ENCODE data around the gene NBDY.

The NBDY gene

GRCh38 chrX:56785442-56785841, 56.4 kb downstream of the NBDY start:
- DNase-seq (ENCODE audit: low read depth), result no peak

GRCh38 chrX:56786889-56787733, 58.1 kb downstream of the NBDY start:
- DNase-seq (ENCODE audit: low read depth), result no peak

- DNase-seq (ENCODE audit: low read depth), result no peak
Observed at GRCh38 chrX:56787734-56788152, 58.7 kb downstream of the NBDY start.

- no peak for DNase-seq (ENCODE audit: low read depth)
Observed at GRCh38 chrX:56788229-56788628, 59.2 kb downstream of the NBDY start.

- DNase-seq (ENCODE audit: low read depth), result no peak
Observed at GRCh38 chrX:56788717-56789122, 59.7 kb downstream of the NBDY start.

GRCh38 chrX:56789518-56790070, 60.6 kb downstream of the NBDY start:
- no peak for DNase-seq (ENCODE audit: low read depth)

- DNase-seq (ENCODE audit: low read depth), result no peak
Observed at GRCh38 chrX:56790778-56791177, 61.7 kb downstream of the NBDY start.

GRCh38 chrX:56791456-56791855, 62.4 kb downstream of the NBDY start:
- DNase-seq (ENCODE audit: low read depth), result no peak

GRCh38 chrX:56792270-56793111, 63.4 kb downstream of the NBDY start:
- DNase-seq (ENCODE audit: low read depth), result no peak

GRCh38 chrX:56793112-56793430, 64.0 kb downstream of the NBDY start:
- DNase-seq (ENCODE audit: low read depth), result no peak

- no peak for DNase-seq (ENCODE audit: low read depth)
Observed at GRCh38 chrX:56793521-56794320, 64.7 kb downstream of the NBDY start.

- no peak for DNase-seq (ENCODE audit: low read depth)
Observed at GRCh38 chrX:56794404-56795230, 65.6 kb downstream of the NBDY start.

- DNase-seq (ENCODE audit: low read depth), result no peak
Observed at GRCh38 chrX:56795309-56795868, 66.3 kb downstream of the NBDY start.

- DNase-seq (ENCODE audit: low read depth), result no peak
Observed at GRCh38 chrX:56796641-56797395, 67.8 kb downstream of the NBDY start.

GRCh38 chrX:56797574-56798338, 68.7 kb downstream of the NBDY start:
- DNase-seq (ENCODE audit: low read depth), result no peak

- no peak for DNase-seq (ENCODE audit: low read depth)
Observed at GRCh38 chrX:56798339-56798711, 69.3 kb downstream of the NBDY start.

GRCh38 chrX:56798866-56799758, 70.1 kb downstream of the NBDY start:
- no peak for DNase-seq (ENCODE audit: low read depth)

GRCh38 chrX:56800307-56800706, 71.3 kb downstream of the NBDY start:
- no peak for DNase-seq (ENCODE audit: low read depth)

Measured in stimulated activated CD8-positive, alpha-beta memory T cell treated with anti-CD3 and anti-CD28 coated beads, Interleukin-7, amount 100 ng/mL, for 24 hours (primary cell).